HL-60/S4 treated with phorbol 12-myristate 13-acetate at 8.2 ng/mL for 4 days and 3 days (cell line): ENCODE measurements around the gene SLC4A2.

Source experiments
- in situ Hi-C: fragments of 300-500 bp; cut with MboI; formaldehyde crosslinking; loops from 2 replicates; pipeline ENCODE4 v1.15.0; 2022; ENCODE audit warnings: low sequenced_read_pairs

SLC4A2 gene

DNA sequence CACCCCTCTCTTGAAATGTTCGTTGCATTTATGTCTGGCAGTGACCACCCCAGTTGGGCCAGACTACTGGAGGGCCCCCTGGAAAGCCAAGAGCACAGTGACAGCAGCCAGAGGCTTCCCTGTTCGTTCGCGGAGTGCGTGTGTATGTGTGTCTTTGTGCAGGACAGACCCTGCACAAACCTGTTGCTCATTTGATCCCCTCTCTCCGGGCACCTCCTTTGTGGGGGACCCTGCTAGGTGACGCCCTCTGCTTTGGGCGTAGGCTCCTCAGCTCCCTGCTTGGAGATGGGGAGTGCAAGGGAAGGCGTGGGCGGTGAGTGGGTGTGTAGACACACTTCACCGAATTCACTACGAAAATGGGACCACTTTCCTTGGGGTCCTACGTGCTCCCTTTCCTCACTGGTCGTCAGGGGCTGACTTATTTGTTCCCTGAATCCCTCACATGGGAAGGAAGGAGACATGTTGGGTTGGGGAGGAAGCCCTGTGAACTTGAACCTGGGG lies 65.6 kb downstream of the SLC4A2 start:
- in situ Hi-C loops, result loop anchor here (25.0 kb wide), 1 partner anchor 338 kb away; no protein-coding TSS in a partner anchor

DNA sequence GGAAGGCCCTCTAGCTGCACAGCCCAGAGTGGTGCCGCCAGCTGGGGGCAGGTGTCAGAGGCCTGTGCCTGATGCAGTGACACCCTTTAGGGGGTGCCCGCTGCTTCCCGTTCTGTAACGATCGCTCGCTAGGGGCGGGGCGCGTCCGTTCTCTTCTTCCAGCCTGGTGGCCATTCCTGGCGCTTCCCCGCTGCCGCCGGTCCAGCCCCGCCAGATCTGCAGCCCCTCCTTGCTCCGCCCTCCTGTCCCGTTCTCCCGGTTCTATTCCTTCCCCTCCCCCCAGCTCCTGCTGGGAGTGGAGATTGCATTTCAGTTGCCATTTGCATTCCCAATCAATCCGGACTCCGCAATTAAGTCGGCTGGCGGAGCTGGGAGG lies 66.1 kb downstream of the SLC4A2 start:
- in situ Hi-C loops, result no loop called here

DNA sequence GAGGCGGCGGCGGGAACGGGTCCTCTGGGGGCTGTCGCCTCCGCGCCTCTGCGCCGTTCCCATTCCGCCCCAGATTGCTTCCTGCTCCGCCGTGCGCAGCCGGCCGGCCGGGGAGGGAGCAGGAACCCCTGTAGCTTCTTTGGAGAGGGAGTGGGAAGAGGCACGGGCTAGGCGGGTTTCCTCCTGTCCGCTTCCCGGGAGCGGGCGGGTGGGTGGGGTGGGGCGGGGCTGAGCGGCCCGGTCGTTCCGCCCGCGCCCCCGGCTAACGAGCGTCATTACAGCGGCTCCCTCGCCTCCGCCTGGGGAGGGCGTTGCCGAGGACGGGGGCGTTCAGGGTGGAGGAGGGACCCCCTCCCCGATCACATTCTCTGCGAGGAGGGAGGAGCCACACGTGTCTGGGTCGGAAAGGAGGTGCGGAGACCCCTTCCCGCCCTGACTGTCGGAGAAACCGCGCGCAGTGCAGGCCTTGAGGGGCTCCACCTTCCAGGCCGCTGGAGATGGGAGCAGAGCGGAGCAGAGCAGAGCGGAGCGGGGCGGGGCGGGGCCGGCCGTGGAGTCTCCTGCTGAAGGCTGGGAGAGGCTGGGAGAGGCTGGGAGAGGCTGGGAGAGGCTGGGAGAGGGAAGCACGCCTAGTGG lies 66.6 kb downstream of the SLC4A2 start:
- in situ Hi-C loops, result no loop called here
